HG02610 (cell line): ENCODE measurements around the gene ADGRA1.
"Not testable (repeated sequence)": the region's sequence is repeated elsewhere in the genome, so short reads cannot be mapped to it uniquely, and the experiment has no call there.

ENCODE experiments used
- ATAC-seq: cut with Tn5 transposase; IDR thresholded peaks from one replicate; pipeline ENCODE4 v1.9.1; 2021; ENCODE audit warnings: mild to moderate bottlenecking, moderate library complexity; ENCODE audit not compliant: unreplicated experiment

Gene ADGRA1

GRCh38 chr10:133175624-133176023 lies 87.9 kb downstream of the ADGRA1 start:
- ATAC-seq: not testable (repeated sequence)

GRCh38 chr10:133176546-133176945 lies 88.8 kb downstream of the ADGRA1 start:
- no peak for ATAC-seq

GRCh38 chr10:133177380-133178157 lies 89.8 kb downstream of the ADGRA1 start:
- no peak for ATAC-seq

- no peak for ATAC-seq
These were observed 90.8 kb downstream of the ADGRA1 start for GRCh38 chr10:133178357-133179127.

- ATAC-seq: no peak
These were observed 91.4 kb downstream of the ADGRA1 start for GRCh38 chr10:133179128-133179520.

- no peak for ATAC-seq
These were observed 91.9 kb downstream of the ADGRA1 start for GRCh38 chr10:133179651-133180050.

GRCh38 chr10:133180192-133180964 lies 92.7 kb downstream of the ADGRA1 start:
- no peak for ATAC-seq

GRCh38 chr10:133180965-133181639 lies 93.4 kb downstream of the ADGRA1 start:
- no peak for ATAC-seq
